OCI-LY3 (cell line): Measurements from ENCODE around the gene FAM177B.

ENCODE experiments used
- EZH2phosphoT487 ChIP-seq: fragments of 200-600 bp; shearing (Covaris generic); IDR thresholded peaks from 2 replicates; pipeline ENCODE4 v1.6.1; 2018; ENCODE audit warnings: antibody characterized with exemption, mixed run types, low read depth
- TF ChIP-seq, protein P1 (sequence below): fragments of 200-600, 300-600 bp; sonication (generic); IDR thresholded peaks from 2 replicates; pipeline ENCODE4 v1.5.1; 2014; ENCODE audit warnings: antibody characterized with exemption, low read length, low read depth

DNA sequence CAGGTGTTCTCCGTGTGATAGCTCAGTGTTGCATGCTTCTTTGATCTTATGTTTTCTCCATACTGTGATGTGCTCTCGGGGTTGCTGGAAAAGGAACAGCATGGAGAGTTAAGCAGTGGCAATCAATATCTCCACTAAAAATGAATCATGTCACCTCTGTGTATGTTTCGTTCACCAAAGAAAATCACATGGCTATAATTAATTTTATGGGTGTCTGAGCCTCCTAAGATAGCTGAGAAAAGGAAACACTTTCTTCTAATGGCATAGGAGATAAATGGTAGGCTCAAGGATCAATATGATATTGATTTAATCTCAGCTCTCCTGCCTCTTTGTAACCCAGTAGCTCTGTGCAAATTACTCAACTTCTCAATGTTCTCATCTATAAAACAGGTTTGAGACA, 14.3 kb downstream of the FAM177B start:
- TF ChIP-seq, protein P1, sequence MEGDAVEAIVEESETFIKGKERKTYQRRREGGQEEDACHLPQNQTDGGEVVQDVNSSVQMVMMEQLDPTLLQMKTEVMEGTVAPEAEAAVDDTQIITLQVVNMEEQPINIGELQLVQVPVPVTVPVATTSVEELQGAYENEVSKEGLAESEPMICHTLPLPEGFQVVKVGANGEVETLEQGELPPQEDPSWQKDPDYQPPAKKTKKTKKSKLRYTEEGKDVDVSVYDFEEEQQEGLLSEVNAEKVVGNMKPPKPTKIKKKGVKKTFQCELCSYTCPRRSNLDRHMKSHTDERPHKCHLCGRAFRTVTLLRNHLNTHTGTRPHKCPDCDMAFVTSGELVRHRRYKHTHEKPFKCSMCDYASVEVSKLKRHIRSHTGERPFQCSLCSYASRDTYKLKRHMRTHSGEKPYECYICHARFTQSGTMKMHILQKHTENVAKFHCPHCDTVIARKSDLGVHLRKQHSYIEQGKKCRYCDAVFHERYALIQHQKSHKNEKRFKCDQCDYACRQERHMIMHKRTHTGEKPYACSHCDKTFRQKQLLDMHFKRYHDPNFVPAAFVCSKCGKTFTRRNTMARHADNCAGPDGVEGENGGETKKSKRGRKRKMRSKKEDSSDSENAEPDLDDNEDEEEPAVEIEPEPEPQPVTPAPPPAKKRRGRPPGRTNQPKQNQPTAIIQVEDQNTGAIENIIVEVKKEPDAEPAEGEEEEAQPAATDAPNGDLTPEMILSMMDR: no peak
- TF ChIP-seq EZH2phosphoT487: no peak
